Panc1 (cell line): ENCODE results near the gene GFRA1. TPM values are rescaled to one million over a fixed set of nuclear protein-coding genes. Genes with fewer than 3 reads are reported as not detected.

ENCODE experiments used
- ATAC-seq: fragments of 200-7000 bp; cut with Tn5 transposase; 2 replicates; pipeline ENCODE4 v1.9.1; 2020; ENCODE audit warnings: mild to moderate bottlenecking, moderate library complexity
- BruUV-seq: library from RNA; stranded (reverse); fragments of 400-500 nt; replicated peaks from 2 replicates; lab custom pipeline; 2021; lab: Mats Ljungman, UMichigan
- CTCF ChIA-PET: fragments of 300-600 bp; sonication (Branson Sonifier 250); formaldehyde crosslinking; loops from one replicate; lab custom pipeline; 2022; ENCODE audit warnings: antibody characterized with exemption; lab: Charles Lee
- POLR2A ChIA-PET: fragments of 300-600 bp; sonication (Branson Sonifier 250); formaldehyde crosslinking; loops from one replicate; lab custom pipeline; 2022; ENCODE audit warnings: antibody characterized with exemption; lab: Charles Lee
- DNase-seq: peaks from one replicate; pipeline ENCODE4 v3.0.0-alpha.2; 2010; ENCODE audit warnings: low read depth, low spot score
- H3K27ac ChIP-seq: 2 replicates; pipeline ENCODE4 v1.5.1; 2011; ENCODE audit warnings: mild to moderate bottlenecking, low read length, inconsistent platforms
- H3K27me3 ChIP-seq: fragments of 200-500 bp; sonication (Bioruptor generic); 2 replicates; pipeline ENCODE4 v1.6.0; 2014; ENCODE audit warnings: low read length, inconsistent platforms; ENCODE audit not compliant: control insufficient read depth, insufficient read depth
- H3K36me3 ChIP-seq: fragments of 200-500 bp; sonication (Bioruptor generic); 2 replicates; pipeline ENCODE4 v1.5.1; 2014; ENCODE audit warnings: inconsistent platforms, mild to moderate bottlenecking, low read length, moderate library complexity; ENCODE audit not compliant: control insufficient read depth, insufficient read depth
- H3K4me1 ChIP-seq: 2 replicates; pipeline ENCODE4 v1.5.1; 2011; ENCODE audit warnings: inconsistent platforms, mild to moderate bottlenecking, low read length, moderate library complexity; ENCODE audit not compliant: control insufficient read depth, insufficient read depth
- H3K4me3 ChIP-seq, 2 experiments: 2 replicates each; pipeline ENCODE4 v1.5.1; 2011 to 2012; ENCODE audit warnings: low read depth in 2 of 2, low read length in 2 of 2, mild to moderate bottlenecking in 2 of 2, inconsistent platforms in 1 of 2, moderate library complexity in 1 of 2
- H3K9me3 ChIP-seq: fragments of 200-500 bp; sonication (Bioruptor generic); 2 replicates; pipeline ENCODE4 v1.5.1; 2014; ENCODE audit warnings: low read depth, mild to moderate bottlenecking, inconsistent platforms, low read length, moderate library complexity; ENCODE audit not compliant: control insufficient read depth, insufficient read depth
- CTCF ChIP-seq: fragments of 450-650 bp; IDR thresholded peaks from 2 replicates; pipeline ENCODE4 v1.5.1; 2017; ENCODE audit warnings: mild to moderate bottlenecking
- POLR2AphosphoS5 ChIP-seq: IDR thresholded peaks from 2 replicates; pipeline ENCODE4 v1.6.1; 2012; ENCODE audit warnings: mild to moderate bottlenecking, low read depth, low read length, moderate library complexity
- REST ChIP-seq, 2 experiments: IDR thresholded peaks; 2 replicates each; pipeline ENCODE4 v1.6.1; 2011 to 2012; ENCODE audit warnings: low read depth in 2 of 2, control low read depth in 1 of 2, low read length in 1 of 2, mild to moderate bottlenecking in 1 of 2, moderate library complexity in 1 of 2; ENCODE audit not compliant: insufficient read depth in 1 of 2
- SIN3A ChIP-seq: IDR thresholded peaks from 2 replicates; pipeline ENCODE4 v1.6.1; 2012; ENCODE audit warnings: low read depth, mild to moderate bottlenecking, low read length, moderate library complexity, borderline replicate concordance; ENCODE audit not compliant: insufficient read depth
- TCF7L2 ChIP-seq: IDR thresholded peaks from 2 replicates; pipeline ENCODE4 v1.6.1; 2011; ENCODE audit warnings: mild to moderate bottlenecking, low read depth, low read length, inconsistent platforms
- in situ Hi-C: cut with HindIII; loops from 2 replicates; pipeline ENCODE4 v1.10.0; 2016; ENCODE audit warnings: low sequenced_read_pairs, low pct_unique_long_range_greater_than_20kb
- intact Hi-C: fragments of 100-400 bp; cut with micrococcal nuclease; formaldehyde crosslinking; loops from one replicate; pipeline ENCODE4 v1.10.0; 2022; ENCODE audit not compliant: unreplicated experiment
- total RNA-seq: library from RNA; stranded (reverse); gene quantifications from one replicate; pipeline ENCODE4 v1.2.1, GENCODE V29; 2021; ENCODE audit not compliant: unreplicated experiment

Gene GFRA1
- total RNA-seq, 1 experiment from 2014 or later = 0.10 TPM

- no peak for ATAC-seq
- no peaks in the 10 kb centered on the region for H3K36me3 ChIP-seq
- no peaks in the 10 kb centered on the region for H3K4me1 ChIP-seq
- POLR2A ChIA-PET = no interaction called here
- H3K4me3 ChIP-seq = no peak overlapping the region
- H3K27ac ChIP-seq = no peak overlapping the region
- CTCF ChIA-PET = no interaction called here
- DNase-seq = no peak
- intact Hi-C loops = no loop called here
- no TSS peak for BruUV-seq
- TF ChIP-seq SIN3A (no peak), POLR2AphosphoS5 (no peak), REST (IDR thresholded peaks at IDR 0.05; ENCODE audit: insufficient read depth in 1 of 2, low read depth in 2 of 2, low read length in 1 of 2) (no peak), TCF7L2 (no peak), CTCF (no peak)
- H3K9me3 ChIP-seq = no peaks in the 10 kb centered on the region
- in situ Hi-C loops = no loop called here
- peaks cover 4% of the 10 kb centered on the region; the same call in 1 of the 2 replicates for H3K27me3 ChIP-seq
Observed at GRCh38 chr10:116105264-116105663, 167.7 kb downstream of the GFRA1 start.

- CTCF ChIA-PET = no interaction called here
- no peaks in the 10 kb centered on the region for H3K36me3 ChIP-seq
- no peaks in the 10 kb centered on the region for H3K4me1 ChIP-seq
- TF ChIP-seq SIN3A = no peak
- no peak for TF ChIP-seq POLR2AphosphoS5
- no peak for TF ChIP-seq CTCF
- no peak for TF ChIP-seq REST (IDR thresholded peaks at IDR 0.05; ENCODE audit: insufficient read depth in 1 of 2, low read depth in 2 of 2, low read length in 1 of 2)
- no peak for TF ChIP-seq TCF7L2
- POLR2A ChIA-PET = no interaction called here
- BruUV-seq = no TSS peak
- H3K9me3 ChIP-seq = no peaks in the 10 kb centered on the region
- DNase-seq (no peak), ATAC-seq (no peak)
- intact Hi-C loops = no loop called here
- no peak overlapping the region for H3K4me3 ChIP-seq
- H3K27ac ChIP-seq = no peak overlapping the region
- peaks cover 8% of the 10 kb centered on the region for H3K27me3 ChIP-seq
- in situ Hi-C loops = no loop called here
Observed at GRCh38 chr10:116104210-116104932, 168.6 kb downstream of the GFRA1 start.
